ENCODE results near the gene SRP72.
A peak's percentile ranks its signal among the peaks of the same experiment; 100 is the strongest.
"Not testable (repeated sequence)": the region's sequence is repeated elsewhere in the genome, so short reads cannot be mapped to it uniquely, and the experiment has no call there.

The SRP72 gene

DNA sequence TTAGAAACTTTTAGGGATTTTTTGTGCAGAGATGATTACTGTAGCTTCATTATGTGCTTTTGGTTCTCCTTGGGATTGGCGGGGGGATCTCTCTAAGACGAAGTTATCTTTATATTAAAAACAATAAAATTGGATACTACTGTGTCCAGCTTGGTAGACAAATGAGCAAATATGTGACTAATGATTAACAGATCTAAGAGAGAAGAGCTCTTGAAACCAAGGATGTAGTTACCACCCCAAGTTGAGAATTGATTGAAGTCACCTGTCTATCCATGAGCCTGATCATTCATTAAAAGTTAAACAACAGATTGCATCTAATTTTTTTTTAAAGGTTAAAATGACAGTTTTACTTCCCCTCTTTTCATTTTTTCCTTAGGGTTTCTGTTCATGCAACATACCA lies 22.7 kb upstream of the SRP72 start:
- no peak for ATAC-seq (replicated peaks; ENCODE audit: extremely low read depth, poor library complexity, severe bottlenecking)
- H3K4me1 Mint-ChIP-seq, result peaks cover 8% of the 10 kb centered on the region
- no peak overlapping the region for H3K4me3 Mint-ChIP-seq
- no peak for DNase-seq (ENCODE audit: low spot score in 2 of 2)
- H3K27ac Mint-ChIP-seq (ENCODE audit: low read depth), result no peak overlapping the region
- no peaks in the 10 kb centered on the region for H3K9me3 Mint-ChIP-seq
- no peaks in the 10 kb centered on the region for H3K27me3 Mint-ChIP-seq
- peaks cover 6% of the 10 kb centered on the region for H3K36me3 Mint-ChIP-seq (ENCODE audit: insufficient read depth)

GRCh38 chr4:56445699-56446098 lies 21.7 kb upstream of the SRP72 start:
- no peak for ATAC-seq (replicated peaks; ENCODE audit: extremely low read depth, poor library complexity, severe bottlenecking)
- no peak overlapping the region for H3K27ac Mint-ChIP-seq (ENCODE audit: low read depth)

GRCh38 chr4:56448301-56448700 lies 19.1 kb upstream of the SRP72 start:
- no peaks in the 10 kb centered on the region for H3K4me1 Mint-ChIP-seq
- H3K36me3 Mint-ChIP-seq (ENCODE audit: insufficient read depth), result peaks cover 12% of the 10 kb centered on the region
- no peak for DNase-seq (ENCODE audit: low spot score in 2 of 2)
- no peak overlapping the region for H3K27ac Mint-ChIP-seq (ENCODE audit: low read depth)
- no peaks in the 10 kb centered on the region for H3K27me3 Mint-ChIP-seq
- H3K9me3 Mint-ChIP-seq, result no peaks in the 10 kb centered on the region
- H3K4me3 Mint-ChIP-seq, result no peak overlapping the region
- ATAC-seq (replicated peaks; ENCODE audit: extremely low read depth, poor library complexity, severe bottlenecking), result no peak

More at GRCh38 chr4:56445699-56446098, 21.7 kb upstream of the SRP72 start:
- DNase-seq (ENCODE audit: low spot score in 2 of 2), result no peak
- peaks cover 5% of the 10 kb centered on the region for H3K4me1 Mint-ChIP-seq
- no peaks in the 10 kb centered on the region for H3K9me3 Mint-ChIP-seq
- H3K4me3 Mint-ChIP-seq, result no peak overlapping the region
- H3K36me3 Mint-ChIP-seq (ENCODE audit: insufficient read depth), result peaks cover 12% of the 10 kb centered on the region
- H3K27me3 Mint-ChIP-seq, result no peaks in the 10 kb centered on the region

DNA sequence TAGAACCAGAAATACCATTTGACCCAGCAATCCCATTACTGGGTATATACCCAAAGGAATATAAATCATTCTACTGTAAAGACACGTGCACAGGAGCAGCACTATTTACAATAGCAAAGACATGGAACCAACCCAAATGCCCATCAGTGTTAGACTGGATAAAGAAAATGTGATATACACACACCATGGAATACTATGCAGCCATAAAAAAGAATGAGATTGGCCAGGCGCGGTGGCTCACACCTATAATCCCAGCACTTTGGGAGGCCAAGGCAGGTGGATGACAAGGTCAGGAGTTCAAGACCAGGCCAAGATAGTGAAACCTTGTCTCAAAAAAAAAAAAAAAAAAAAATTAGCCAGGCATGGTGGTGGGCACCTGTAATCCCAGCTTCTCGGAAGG lies 17.9 kb upstream of the SRP72 start:
- not testable (repeated sequence) for H3K4me1 Mint-ChIP-seq; H3K9me3 Mint-ChIP-seq; H3K4me3 Mint-ChIP-seq; H3K27ac Mint-ChIP-seq (ENCODE audit: low read depth); DNase-seq (ENCODE audit: low spot score in 2 of 2); ATAC-seq (replicated peaks; ENCODE audit: extremely low read depth, poor library complexity, severe bottlenecking); H3K27me3 Mint-ChIP-seq
- H3K36me3 Mint-ChIP-seq (ENCODE audit: insufficient read depth), result peaks cover 14% of the 10 kb centered on the region

DNA sequence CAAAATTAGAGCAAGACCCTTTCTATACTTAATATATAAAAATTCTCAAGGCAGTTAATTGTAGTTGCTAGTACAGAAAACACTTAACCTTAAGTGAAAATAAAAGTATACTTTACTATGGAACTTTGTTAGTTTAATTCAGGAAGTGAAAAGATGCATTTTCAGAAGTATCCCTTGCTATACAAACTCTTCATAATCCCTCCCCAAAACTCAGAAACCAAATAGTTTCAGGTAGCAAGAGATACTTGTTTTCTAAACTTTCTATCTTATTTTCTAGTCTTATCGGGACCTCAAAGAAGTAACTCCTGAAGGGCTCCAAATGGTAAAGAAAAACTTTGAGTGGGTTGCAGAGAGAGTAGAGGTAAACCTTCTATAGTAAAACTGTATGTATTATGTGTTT lies 17.1 kb upstream of the SRP72 start:
- DNase-seq (ENCODE audit: low spot score in 2 of 2) (no peak), ATAC-seq (replicated peaks; ENCODE audit: extremely low read depth, poor library complexity, severe bottlenecking) (no peak)
- peaks cover 14% of the 10 kb centered on the region for H3K36me3 Mint-ChIP-seq (ENCODE audit: insufficient read depth)
- H3K4me1 Mint-ChIP-seq, result no peaks in the 10 kb centered on the region
- no peak overlapping the region for H3K27ac Mint-ChIP-seq (ENCODE audit: low read depth)
- H3K4me3 Mint-ChIP-seq, result no peak overlapping the region
- no peaks in the 10 kb centered on the region for H3K9me3 Mint-ChIP-seq
- no peaks in the 10 kb centered on the region for H3K27me3 Mint-ChIP-seq

DNA sequence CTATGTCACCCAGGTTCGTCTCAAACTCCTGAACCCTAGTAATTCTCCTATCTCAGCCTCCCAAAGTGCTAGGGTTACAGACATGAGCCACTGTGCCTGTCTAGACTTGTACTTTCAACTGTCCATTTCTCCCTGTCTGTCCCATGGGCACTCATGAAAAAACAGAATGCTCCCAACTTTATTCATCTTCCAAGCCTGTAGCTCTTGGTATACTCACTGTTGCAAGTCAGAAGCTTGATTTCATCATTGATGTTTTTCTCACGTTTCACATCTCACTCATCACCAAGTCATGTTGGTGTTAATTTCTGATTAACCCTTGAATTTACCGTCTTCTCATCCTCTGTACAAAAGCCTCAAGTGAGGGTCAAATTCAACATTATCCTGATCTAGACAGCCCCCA lies 7.3 kb upstream of the SRP72 start:
- ATAC-seq (replicated peaks; ENCODE audit: extremely low read depth, poor library complexity, severe bottlenecking), result no peak
- Mint-ChIP-seq H3K27me3 (no peaks in the 10 kb centered on the region), H3K4me3 (no peak overlapping the region), H3K4me1 (peaks cover 20% of the 10 kb centered on the region), H3K27ac (ENCODE audit: low read depth) (no peak overlapping the region), H3K9me3 (no peaks in the 10 kb centered on the region), H3K36me3 (ENCODE audit: insufficient read depth) (peaks cover 12% of the 10 kb centered on the region)
- DNase-seq (ENCODE audit: low spot score in 2 of 2), result no peak

DNA sequence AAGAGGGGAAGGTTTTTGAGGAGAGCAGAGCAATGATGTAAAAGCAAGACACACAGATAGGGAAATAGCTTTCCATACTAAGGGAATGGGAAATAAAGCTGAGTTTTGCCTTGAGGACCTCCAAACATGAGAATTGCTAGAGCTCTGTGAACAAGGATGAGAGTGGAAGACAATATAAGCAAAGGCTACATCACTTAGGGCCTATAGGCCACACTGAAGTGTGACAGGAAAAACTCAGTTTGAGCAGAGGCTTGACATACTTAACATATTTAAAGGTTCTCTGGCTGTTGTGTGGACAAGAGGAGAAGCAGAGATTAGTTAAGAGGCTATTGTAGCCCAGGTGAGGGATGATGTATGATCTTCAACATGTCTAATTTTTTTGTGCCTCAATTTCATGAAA lies 5.3 kb upstream of the SRP72 start:
- Mint-ChIP-seq H3K4me1 (peaks cover 40% of the 10 kb centered on the region), H3K9me3 (no peaks in the 10 kb centered on the region), H3K4me3 (no peak overlapping the region), H3K36me3 (ENCODE audit: insufficient read depth) (peaks cover 11% of the 10 kb centered on the region), H3K27ac (ENCODE audit: low read depth) (no peak overlapping the region), H3K27me3 (no peaks in the 10 kb centered on the region)
- ATAC-seq (replicated peaks; ENCODE audit: extremely low read depth, poor library complexity, severe bottlenecking) (no peak), DNase-seq (ENCODE audit: low spot score in 2 of 2) (no peak)

GRCh38 chr4:56463711-56464110 lies 3.7 kb upstream of the SRP72 start:
- Mint-ChIP-seq H3K4me3 (no peak overlapping the region), H3K4me1 (peaks cover 53% of the 10 kb centered on the region), H3K27me3 (no peaks in the 10 kb centered on the region), H3K36me3 (ENCODE audit: insufficient read depth) (peaks cover 19% of the 10 kb centered on the region), H3K9me3 (no peaks in the 10 kb centered on the region), H3K27ac (ENCODE audit: low read depth) (no peak overlapping the region)
- DNase-seq (ENCODE audit: low spot score in 2 of 2), result no peak
- ATAC-seq (replicated peaks; ENCODE audit: extremely low read depth, poor library complexity, severe bottlenecking), result no peak

DNA sequence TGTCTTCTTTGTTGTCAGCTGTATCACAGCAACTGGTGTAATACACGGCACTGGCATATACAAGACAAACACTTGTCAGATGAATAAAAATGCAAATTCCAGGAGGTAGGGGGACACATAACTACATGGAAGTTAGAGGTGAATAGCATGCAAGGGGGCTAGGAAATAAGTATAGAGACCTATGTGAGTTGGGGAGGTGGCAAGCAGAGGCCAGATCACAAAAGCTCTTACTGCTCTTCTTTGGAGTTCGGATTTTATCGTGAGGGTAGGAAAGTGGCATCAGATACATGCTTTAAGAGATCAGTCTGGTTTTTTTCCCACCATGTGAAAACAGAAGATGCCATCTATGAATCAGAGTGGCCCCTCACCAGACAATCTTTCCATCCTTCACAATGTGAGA lies 2.8 kb upstream of the SRP72 start:
- H3K36me3 Mint-ChIP-seq (ENCODE audit: insufficient read depth), result peaks cover 19% of the 10 kb centered on the region
- H3K27me3 Mint-ChIP-seq, result no peaks in the 10 kb centered on the region
- DNase-seq (ENCODE audit: low spot score in 2 of 2), result no peak
- H3K9me3 Mint-ChIP-seq, result no peaks in the 10 kb centered on the region
- H3K4me3 Mint-ChIP-seq, result no peak overlapping the region
- peaks cover 60% of the 10 kb centered on the region for H3K4me1 Mint-ChIP-seq
- no peak overlapping the region for H3K27ac Mint-ChIP-seq (ENCODE audit: low read depth)
- ATAC-seq (replicated peaks; ENCODE audit: extremely low read depth, poor library complexity, severe bottlenecking), result no peak

- H3K4me3 Mint-ChIP-seq, result peak overlapping the region; percentile 100
- DNase-seq (ENCODE audit: low spot score in 2 of 2), result no peak
- H3K27me3 Mint-ChIP-seq, result no peaks in the 10 kb centered on the region
- no peak for ATAC-seq (replicated peaks; ENCODE audit: extremely low read depth, poor library complexity, severe bottlenecking)
- peak overlapping the region; percentile 99 for H3K27ac Mint-ChIP-seq (ENCODE audit: low read depth)
- no peaks in the 10 kb centered on the region for H3K9me3 Mint-ChIP-seq
- H3K36me3 Mint-ChIP-seq (ENCODE audit: insufficient read depth), result peaks cover 22% of the 10 kb centered on the region
- H3K4me1 Mint-ChIP-seq, result peaks cover 67% of the 10 kb centered on the region
These were observed 1.7 kb upstream of the SRP72 start for GRCh38 chr4:56465599-56466295.

- DNase-seq (ENCODE audit: low spot score in 2 of 2); ATAC-seq (replicated peaks; ENCODE audit: extremely low read depth, poor library complexity, severe bottlenecking); H3K9me3 Mint-ChIP-seq; H3K27me3 Mint-ChIP-seq: not testable (repeated sequence)
- Mint-ChIP-seq H3K4me1 (peaks cover 67% of the 10 kb centered on the region), H3K36me3 (ENCODE audit: insufficient read depth) (peaks cover 27% of the 10 kb centered on the region), H3K4me3 (peak overlapping the region; percentile 100), H3K27ac (ENCODE audit: low read depth) (peak overlapping the region; percentile 99)
These were observed 1.1 kb upstream of the SRP72 start for GRCh38 chr4:56466296-56466761.

- peak overlapping the region; percentile 99 for H3K27ac Mint-ChIP-seq (ENCODE audit: low read depth)
- DNase-seq (ENCODE audit: low spot score in 2 of 2) (no peak), ATAC-seq (replicated peaks; ENCODE audit: extremely low read depth, poor library complexity, severe bottlenecking) (no peak)
- H3K4me3 Mint-ChIP-seq, result peak overlapping the region; percentile 100
- no peaks in the 10 kb centered on the region for H3K27me3 Mint-ChIP-seq
- peaks cover 66% of the 10 kb centered on the region for H3K4me1 Mint-ChIP-seq
- H3K9me3 Mint-ChIP-seq, result no peaks in the 10 kb centered on the region
- peaks cover 33% of the 10 kb centered on the region for H3K36me3 Mint-ChIP-seq (ENCODE audit: insufficient read depth)
These were observed 520 bp upstream of the SRP72 start for GRCh38 chr4:56466910-56467283.

- DNase-seq (ENCODE audit: low spot score in 2 of 2) (no peak), ATAC-seq (replicated peaks; ENCODE audit: extremely low read depth, poor library complexity, severe bottlenecking) (peak; percentile 35)
- Mint-ChIP-seq H3K27ac (ENCODE audit: low read depth) (peak overlapping the region; percentile 99), H3K4me3 (peak overlapping the region; percentile 100), H3K9me3 (no peaks in the 10 kb centered on the region), H3K27me3 (no peaks in the 10 kb centered on the region), H3K4me1 (peaks cover 62% of the 10 kb centered on the region), H3K36me3 (ENCODE audit: insufficient read depth) (peaks cover 35% of the 10 kb centered on the region)
These were observed 643 bp downstream of the SRP72 start for GRCh38 chr4:56468097-56468422.

All from central memory CD8-positive, alpha-beta T cell (primary cell).